ENCODE results near the gene MORN5.

MORN5 gene

DNA sequence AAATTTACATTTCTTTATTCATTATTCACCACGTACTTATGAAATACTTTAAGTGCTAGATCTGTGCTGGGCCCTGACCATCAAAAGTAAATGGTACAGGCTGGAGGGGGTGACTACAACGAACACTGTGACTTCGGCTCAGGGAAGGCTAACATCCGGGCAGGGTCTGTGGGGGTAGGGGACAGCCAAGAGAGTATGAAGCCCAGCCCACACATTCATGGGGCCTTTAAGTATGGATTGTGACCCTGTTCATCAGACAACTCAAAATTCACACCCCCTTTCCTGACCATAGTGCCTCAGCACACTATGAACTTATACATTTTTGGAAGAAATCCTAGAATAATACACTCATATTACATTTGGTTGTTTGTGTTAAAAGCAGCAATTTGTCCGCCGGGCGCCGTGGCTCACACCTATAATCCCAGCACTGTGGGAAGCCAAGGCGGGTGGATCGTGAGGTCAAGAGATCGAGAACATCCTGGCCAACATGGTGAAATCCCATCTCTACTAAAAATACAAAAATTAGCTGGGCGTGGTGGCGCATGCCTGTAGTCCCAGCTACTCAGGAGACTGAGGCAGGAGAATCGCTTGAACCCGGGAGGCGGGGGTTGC, 33.3 kb downstream of the MORN5 start:
- DNase-seq: no peak

DNA sequence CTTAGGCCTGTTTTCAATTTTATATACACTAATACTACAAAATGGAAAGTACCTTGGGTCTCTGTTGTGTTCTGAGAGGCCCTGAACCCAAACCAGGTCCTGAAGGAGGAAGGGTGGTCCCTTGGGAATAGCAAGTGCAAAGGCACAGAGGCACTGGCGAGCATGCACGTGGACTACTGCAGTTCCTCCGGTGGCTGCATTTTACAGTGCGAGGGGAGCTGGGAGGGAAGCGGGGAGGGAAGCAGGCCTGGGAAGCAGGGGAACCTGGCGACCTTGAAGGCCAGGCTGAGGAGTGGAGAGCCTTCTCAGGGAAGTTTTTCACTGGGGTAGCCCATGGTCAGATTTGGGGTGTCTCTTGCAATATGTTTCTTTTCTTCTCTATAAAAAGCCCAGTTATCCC, 33.9 kb downstream of the MORN5 start:
- no peak for DNase-seq

DNA sequence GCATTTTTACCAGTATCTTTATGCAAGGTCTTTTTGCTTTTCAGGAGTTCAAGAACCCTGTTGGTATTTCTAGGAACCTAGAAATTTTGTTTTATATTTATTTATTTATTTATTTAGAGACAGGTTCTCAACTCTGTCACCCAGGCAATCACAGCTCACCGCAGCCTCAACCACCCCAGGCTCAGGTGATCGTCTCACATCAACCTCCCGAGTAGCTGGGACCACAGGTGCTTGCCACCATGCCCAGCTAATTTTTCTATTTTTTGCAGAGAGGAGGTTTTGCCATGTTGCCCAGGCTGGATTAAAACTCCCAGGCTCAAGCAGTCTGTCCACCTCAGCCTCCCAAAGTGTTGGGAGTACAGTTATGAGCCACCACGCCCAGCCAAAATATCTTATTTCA, 36.2 kb downstream of the MORN5 start:
- DNase-seq: no peak

DNA sequence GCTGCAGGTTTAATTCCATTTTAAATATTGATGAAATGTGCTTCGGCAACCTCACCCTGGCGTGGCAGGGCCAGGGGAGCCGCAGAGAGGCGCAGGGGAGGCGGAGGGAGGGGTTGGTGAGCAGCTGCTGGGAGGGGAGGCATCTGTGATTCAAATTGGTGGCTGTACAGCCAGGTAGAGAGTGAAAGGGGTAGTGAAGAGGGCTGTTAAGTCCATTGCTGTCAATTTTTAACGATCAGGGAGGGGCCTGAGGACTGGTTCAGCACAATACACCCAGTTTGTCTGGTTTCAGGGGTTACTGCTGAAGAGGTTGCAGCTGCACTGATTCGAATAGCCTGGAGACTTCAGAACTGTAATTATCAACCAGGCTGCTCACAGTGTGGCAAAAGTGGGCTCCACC, 37.7 kb downstream of the MORN5 start:
- DNase-seq: no peak

DNA sequence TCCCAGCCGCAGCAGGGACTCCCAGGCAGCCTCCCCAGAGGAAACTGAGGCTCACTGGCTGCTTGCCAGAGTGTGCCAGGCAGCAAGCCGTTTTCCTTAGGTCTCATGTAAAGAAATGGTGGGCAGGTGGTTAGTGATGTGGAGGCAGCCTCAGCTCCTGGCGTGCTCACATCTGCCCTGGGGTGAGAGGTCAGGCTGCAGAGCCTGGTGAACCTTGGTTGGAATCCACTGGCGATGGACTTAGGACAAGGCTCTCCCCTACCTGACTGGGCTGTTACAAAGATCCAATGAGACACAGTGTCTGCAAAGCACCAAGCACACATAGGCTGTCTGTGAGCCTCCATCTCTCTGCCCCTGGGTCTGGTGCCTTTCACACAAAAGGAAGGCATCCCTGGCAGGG, 38.2 kb downstream of the MORN5 start:
- no peak for DNase-seq

DNA sequence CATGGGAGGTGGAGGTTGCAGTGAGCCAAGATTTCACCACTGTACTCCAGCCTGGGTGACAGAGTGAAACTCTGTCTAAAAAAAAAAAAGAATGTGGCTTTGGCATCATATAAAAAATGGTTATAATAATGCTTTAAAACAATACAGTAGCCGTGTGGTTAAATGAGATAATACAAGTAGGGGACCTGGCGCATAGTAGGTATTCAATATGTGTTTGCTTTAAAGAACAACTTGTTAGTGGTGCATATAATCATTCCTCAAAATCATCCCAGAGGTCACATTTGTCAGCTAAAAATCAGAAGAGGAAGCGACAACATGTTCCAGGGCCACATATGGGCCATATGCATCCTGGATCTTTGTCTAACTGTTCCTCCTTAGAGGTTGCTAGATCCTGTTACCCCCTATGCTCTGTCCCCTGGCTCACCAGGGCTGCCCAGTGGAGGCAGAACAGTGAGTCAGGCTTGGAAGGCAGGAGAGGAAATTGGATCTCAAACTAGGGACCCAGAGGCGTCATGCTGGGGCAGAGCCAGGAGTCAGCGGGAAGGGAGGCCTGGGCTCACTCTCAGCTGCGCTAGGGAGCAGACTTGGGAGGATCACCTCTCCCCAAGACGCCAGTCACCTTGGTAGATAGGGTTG, 41.4 kb downstream of the MORN5 start:
- peak; percentile 21 for DNase-seq

DNA sequence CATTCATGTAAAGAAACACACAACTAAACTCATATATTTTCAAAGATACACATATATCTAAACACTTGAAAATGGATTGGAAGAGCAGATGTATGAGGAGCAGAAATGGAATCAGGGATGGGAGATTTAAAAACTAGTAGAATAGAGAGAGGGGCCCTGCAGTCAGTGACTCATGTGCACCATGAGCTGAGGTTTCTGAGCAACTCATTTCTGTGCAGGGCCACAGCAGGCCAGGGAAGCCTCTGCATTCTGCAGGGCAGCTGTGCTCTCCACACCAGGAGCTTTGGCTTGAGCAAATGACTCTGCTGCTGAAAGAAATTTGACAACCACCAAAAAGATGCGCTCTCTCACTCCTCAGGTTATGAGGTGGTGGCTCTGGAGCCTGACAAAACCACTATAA, 41.9 kb downstream of the MORN5 start:
- DNase-seq: no peak

DNA sequence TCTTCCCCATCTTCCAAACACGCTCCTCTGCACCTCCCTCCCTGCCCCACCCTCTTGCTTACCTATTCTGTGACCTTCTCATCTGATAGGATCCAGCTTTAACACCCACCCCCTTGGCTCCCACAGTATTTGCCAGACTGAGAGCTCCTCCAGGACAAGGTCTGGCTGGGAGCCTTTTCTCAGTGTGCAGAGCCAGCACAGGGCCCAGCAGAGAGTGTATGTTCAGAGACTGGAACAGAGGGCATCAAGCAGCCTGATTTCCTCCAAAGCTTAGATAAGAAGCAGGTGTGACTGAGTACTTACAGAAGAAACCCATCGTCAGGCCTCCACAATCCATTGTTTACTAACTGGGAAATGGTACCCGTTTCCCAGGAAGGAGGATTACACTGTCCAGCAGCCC, 42.4 kb downstream of the MORN5 start:
- DNase-seq: no peak

DNA sequence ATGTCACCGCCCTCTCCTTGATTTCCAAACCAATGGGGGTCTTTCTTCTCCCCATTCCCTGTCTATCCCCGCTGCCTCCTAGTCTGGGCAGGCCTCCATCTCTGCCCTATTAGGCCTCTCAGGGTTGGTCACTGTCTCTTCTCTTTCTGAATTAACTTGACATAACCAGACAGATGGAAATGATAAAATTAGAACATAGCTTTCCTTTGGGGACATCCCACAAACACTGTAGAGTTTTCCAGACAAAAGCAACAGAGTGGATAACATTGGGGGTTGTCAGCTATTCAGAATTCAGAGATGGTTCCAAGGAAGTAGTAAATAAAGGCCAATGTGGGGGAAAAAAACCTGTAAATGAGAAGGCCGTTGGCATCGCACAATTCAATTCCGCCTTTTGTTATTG, 44.3 kb downstream of the MORN5 start:
- DNase-seq: no peak

DNA sequence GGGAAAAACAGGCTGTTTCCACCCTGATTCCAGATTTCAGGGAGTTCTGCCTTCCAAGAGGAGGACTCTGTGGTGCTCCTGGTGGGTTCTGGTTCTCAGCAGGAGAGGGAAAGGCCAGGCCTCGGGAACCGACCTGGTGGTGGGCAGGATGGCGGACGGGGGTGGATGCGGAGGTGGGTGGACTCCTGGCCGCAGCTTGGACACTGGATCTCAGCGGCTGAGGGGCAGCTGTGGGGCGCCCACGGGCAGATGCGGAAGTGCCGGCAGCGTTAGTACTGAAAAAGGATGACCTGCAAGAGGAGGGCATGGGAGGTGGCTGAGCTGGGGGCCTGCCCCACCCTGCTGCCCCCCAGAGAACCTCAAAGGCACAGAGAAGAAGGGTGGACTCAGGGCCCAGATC, 44.8 kb downstream of the MORN5 start:
- no peak for DNase-seq

DNA sequence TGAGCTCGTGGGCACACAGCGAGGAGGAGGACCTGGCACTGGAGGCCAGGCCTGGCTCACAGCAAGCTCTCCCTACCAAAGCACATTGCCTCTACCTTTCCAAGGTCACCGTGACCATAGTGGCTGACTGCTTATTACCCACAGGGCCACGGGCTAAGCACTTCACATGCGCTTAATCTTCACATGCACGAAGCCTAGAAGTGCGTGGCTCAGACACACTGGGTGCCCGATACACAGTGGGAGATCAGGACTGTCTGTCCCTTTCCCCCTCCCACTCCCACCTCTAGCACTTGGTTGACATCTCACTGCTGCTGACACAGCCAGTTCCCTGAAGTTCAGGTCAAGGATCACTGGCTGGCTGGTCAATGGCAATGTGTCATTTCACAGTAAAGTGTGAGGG, 45.5 kb downstream of the MORN5 start:
- no peak for DNase-seq

DNA sequence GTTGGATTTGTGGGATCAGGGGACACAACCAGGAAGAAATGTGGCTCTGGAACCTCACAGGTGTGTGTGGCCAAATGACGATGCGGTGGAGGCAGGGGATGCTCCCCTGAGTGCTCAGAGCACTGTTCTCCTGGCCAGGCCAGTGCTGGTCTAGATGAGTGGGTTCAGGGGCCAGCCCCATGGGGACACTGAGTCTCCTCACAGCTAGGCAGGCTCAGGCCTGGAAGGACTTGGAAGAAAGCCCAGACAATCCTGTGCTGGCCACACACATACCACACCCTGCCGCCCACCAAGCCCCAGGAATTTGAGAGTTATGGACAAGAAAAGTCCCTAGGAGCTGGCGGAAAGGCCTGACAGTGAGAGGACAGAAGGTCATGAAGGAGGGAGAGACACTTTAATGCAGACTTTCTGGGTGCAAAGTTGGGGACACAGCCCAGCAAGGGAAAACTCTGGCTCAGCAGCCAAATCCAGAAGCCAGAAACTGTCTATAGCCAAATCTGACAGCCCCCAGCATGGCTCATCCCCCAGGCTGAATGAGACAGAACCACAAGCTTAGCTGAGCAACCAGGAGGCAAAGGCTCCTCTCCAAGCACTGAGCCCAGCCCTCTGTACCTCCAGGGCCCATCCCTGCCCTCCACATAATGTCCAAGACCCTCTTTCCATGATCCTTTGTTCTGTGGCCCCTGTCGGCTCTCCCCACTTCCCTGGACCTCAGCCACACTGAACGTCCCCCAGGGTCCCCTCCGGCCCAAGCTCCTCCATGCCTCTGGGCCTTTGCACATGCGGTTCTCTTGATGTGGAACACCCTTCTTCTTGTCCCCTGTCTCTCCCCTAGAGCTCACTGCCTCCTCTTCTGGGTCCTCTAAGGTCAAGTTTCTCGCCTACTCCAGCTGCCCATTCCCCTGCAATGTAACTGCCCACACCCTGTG, 46.7 kb downstream of the MORN5 start:
- no peak for DNase-seq

DNA sequence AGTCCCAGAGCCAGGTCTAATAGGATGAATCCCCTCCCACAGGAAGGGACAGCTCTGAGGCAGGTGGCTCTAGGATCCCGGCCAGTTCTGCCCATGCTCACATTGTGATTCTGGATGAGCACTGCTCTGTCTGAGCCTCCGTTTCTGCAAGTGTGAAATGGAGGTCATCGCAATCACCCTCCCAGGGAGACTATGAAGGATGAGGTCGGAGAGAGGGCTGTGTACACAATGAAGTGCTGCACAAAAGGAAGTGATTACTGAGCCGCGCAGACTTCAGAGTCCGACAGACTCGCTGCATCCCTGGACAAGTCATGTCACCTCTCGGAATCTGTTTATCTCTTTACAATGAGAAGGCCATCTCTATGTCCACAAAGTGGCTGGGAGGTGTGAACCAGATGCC, 47.4 kb downstream of the MORN5 start:
- DNase-seq: no peak

DNA sequence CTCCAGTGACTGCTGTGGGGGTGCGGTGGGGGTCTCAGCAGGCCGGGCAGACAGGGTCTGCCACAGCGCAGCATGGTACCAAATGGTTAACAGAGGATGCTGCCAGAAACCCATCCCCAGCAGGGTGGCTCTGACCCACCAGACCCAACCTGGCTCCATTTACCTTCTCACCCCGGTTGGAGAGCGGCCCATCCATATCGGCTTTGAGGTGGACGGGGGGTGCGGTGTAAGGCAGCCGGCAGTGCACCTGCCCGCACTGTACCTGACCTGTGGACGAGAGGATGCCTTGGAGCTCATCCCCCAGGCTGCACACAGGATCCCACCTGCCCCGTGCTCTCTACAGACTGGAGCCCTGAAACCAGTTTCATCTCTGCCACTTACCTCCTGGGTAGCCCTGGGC, 49.7 kb downstream of the MORN5 start:
- no peak for DNase-seq

DNA sequence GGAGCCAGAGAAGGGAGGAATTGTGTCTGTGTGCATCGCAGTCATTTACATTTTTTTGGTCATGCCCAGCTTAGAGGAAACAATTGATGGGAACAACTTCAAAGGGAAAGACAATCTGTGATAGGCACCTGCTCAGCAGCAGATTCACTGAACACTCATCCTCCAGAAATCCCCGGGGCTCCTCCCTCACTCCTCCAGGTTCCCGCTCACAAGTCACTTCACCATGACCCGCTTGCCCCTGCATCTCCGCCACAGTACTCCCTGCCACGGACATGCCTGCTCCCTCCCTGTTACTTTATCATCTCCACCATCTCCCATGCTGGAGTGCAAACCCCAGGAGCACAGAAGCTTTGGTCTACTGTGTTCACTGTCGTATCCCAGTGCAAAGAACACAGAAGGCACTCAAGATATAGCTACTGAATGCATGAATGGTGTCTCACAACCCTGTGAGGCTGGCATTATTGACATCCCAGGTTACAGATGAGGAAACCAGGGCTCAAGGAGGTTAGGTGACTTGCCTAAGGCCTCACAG, 52.8 kb downstream of the MORN5 start:
- DNase-seq: no peak

DNA sequence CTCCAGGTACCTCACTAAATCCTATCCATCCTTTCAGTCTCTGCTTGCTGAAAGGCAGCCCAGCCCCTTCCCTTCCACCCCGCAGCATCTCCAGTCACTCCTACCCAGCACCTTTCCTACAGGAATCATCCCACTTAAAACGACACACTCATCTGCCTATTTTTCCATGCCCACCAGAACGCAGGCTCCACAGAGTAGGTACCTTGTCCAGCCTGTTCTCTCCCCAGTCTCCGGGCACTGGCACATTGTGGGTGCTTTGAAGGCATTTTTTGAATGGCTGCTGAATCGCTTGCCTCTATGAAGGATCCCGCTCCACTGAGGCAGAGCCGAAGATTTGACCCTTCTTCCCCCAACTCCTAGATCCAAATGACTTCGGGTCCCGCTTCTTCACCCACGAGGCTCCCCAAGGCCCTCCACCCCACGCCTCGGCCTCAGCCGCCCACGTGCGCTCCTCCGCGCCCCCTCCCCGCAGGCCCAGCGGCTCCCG, 53.4 kb downstream of the MORN5 start:
- no peak for DNase-seq

DNA sequence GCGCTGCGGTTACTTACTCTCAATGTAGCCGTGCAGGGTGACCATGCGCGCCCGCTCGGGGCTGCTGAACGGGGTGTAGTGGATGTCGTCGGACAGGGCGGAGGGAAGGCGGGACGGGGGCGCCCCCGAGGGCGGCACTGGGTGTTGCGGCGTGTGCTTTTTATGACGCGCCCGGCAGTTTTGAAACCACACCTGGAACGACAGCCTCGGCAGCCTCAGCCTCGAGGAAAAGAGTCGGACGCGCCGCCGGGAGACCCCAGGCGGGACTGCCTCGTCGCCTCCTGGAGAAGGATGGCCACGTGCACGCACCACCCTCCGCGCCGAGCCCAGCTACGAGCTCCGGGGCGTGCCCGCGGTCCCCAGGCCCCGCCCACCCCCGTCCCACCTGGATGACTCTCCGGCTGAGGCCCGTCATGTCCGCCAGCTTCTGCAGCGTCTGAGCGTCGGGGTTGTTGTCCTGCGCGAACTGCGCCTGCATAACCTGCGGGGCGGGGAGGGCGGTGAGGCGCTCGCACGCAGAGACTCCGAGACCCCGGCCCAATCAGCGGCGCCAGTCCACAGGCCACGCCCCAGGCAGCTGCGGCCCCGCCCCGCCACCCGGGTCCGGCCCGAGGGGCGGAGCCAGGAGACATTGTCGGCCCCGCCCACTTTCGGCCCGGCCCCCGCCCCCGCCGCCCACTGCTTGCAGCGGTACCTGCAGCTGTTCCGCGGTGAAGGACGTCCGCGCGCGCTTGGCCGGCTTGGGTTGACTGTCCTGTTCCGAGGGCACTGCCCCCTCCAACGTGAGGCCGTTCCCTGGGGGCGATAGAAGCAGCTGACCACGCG, 54.1 kb downstream of the MORN5 start:
- no peak for DNase-seq

DNA sequence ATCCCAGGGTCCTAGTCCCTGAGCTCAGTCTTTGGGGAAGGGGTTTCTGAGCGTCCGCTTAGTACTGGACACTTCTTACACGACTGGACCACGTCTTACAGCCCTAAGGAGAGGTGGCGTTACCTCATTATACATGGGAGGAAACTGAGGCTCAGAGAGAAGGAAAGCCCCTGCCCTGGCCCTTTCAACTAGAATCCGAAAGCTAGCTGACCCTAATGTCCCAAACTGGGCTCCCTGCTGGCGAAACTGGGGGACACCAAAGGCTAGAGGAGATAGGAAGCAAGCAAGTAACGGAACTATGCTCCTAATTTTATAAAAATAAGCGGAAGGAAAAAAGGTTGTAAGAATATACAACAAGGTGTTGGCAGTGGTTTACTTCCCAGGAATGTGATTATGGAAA, 54.8 kb downstream of the MORN5 start:
- DNase-seq: no peak

DNA sequence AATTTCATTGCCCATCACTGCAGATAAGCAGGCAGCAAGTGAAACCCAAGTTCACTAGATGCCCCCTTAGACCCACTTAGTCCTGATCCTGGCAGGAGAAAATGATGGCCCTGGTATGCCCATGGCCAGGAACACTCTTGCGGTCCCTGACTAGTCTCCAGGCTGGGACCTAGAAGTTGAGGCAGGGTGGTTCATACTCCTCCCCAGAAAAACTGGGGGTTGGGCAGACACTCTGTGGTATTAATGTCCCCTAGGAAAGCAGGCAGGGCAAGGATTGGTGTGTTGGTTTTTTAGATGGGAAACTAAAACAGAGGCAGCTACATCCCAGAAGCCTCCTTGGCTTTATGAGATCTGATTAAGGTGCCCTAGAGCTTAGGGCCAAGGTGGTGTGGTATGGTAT, 56.0 kb downstream of the MORN5 start:
- no peak for DNase-seq

DNA sequence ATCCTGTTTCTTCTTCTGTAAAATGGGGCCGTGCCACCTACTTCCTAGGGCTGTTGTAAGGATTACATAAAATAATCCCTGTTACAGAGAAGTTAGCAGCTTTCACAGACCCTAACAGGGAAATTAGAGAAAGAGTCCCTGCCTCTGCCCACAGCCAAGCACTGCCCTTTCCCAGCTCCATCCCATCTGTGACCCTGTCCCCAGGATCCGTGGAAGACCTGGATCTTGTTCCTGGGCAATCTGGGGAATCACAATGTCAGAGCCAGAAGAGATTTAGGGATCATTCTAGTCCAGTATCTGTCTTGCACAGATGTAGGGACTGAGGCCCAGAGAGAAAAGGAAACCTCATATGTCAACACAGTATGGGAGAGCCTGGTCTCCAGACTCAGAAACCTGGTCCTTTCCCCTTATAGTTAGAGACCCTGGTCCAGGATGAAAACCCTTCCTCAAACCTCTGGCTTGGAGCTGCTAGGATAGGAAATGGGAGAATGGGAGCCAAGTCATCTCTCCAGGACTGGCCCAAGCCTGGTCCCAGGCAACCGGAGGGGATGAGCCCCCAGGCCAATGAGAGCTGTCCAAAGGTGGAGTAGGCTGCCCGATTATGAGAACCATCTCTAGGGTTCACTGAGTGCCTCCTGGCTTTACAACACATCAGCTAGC, 56.6 kb downstream of the MORN5 start:
- no peak for DNase-seq

DNA sequence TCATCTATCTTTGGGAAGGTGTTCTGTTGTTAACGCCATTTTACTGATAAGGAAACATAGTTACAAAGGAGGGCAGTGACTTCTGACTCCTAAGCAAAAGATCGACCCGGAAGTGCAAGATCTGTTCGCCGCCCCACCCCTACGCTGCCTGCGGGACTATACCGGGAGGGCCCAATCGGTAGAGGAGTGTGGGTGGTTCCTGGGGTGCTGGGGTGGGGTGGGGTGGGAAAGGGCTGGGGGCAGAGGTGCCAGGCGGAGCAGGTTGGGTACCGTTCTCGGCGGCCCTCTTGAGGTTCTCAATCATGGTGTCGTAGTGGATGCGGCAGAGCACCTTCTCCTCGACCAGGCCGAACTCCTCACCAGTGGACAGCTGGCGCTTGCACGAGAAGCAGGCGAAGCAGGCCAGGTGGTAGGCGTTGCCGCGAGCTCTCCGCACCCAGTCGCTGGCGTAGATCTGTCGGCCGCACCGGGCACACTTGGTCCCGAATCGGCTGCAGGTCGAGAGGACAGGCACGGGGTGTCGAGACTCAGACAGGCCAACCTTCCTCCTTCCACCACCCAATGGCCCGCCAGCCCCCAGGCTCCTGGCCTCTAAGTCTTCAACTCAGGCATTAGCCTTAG, 57.2 kb downstream of the MORN5 start:
- no peak for DNase-seq

DNA sequence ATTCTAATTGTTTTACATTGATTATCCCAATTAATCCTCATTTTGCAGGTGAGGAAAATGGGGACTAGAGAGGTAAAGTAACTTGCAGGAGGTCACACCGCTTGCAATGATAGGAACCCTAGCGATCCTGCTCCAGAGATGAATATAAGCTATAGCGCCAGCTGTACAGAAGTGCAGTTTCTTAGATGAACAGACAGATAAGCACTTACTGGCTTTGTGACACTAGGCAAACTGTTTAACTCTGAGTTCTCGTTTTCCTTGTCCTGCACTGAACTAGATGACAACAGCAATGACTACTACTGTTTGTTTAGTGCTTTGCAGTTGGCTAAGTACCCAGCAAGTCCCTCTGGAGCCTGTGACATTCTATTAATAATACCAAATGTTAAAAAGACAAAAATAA, 57.9 kb downstream of the MORN5 start:
- DNase-seq: no peak

Measured in GDM1 (cell line).